ELF-1 (cell line): ENCODE data around the gene ASB15.

Source experiments
- DNase-seq: peaks from one replicate; pipeline ENCODE4 v3.0.0-alpha.2; 2016; ENCODE audit warnings: low read depth, low spot score

Gene ASB15

GRCh38 chr7:123635551-123636359 lies 34.1 kb downstream of the ASB15 start:
- no peak for DNase-seq

GRCh38 chr7:123637203-123637602 lies 35.6 kb downstream of the ASB15 start:
- DNase-seq = peak; percentile 57

- DNase-seq = no peak
These were observed 36.3 kb downstream of the ASB15 start for GRCh38 chr7:123637878-123638277.

GRCh38 chr7:123639631-123640030 lies 38.0 kb downstream of the ASB15 start:
- no peak for DNase-seq

GRCh38 chr7:123640583-123640982 lies 39.0 kb downstream of the ASB15 start:
- DNase-seq = no peak

- no peak for DNase-seq
These were observed 40.3 kb downstream of the ASB15 start for GRCh38 chr7:123641901-123642300.

GRCh38 chr7:123643495-123644441 lies 42.1 kb downstream of the ASB15 start:
- DNase-seq = peak; percentile 85

GRCh38 chr7:123645516-123645915 lies 43.9 kb downstream of the ASB15 start:
- no peak for DNase-seq

GRCh38 chr7:123647106-123647730 lies 45.6 kb downstream of the ASB15 start:
- DNase-seq = no peak

- DNase-seq = no peak
These were observed 48.3 kb downstream of the ASB15 start for GRCh38 chr7:123649964-123650363.

GRCh38 chr7:123650595-123650994 lies 49.0 kb downstream of the ASB15 start:
- DNase-seq = peak; percentile 48

- no peak for DNase-seq
These were observed 50.8 kb downstream of the ASB15 start for GRCh38 chr7:123652406-123652805.

GRCh38 chr7:123653162-123653561 lies 51.5 kb downstream of the ASB15 start:
- DNase-seq = no peak

GRCh38 chr7:123655614-123656013 lies 54.0 kb downstream of the ASB15 start, which contains the start of gene LMOD2:
Gene LMOD2, plus strand, starts transcription at chr7:123655866. Its CDS starts 98 bp downstream, at chr7:123655964.
- no peak for DNase-seq

- DNase-seq = no peak
These were observed 55.1 kb downstream of the ASB15 start for GRCh38 chr7:123656544-123657303.

- DNase-seq = no peak
These were observed 55.7 kb downstream of the ASB15 start for GRCh38 chr7:123657304-123657685.

GRCh38 chr7:123658023-123658422 lies 56.4 kb downstream of the ASB15 start:
- no peak for DNase-seq

GRCh38 chr7:123660514-123661354 lies 59.1 kb downstream of the ASB15 start:
- DNase-seq = peak; percentile 52

GRCh38 chr7:123661765-123662164 lies 60.1 kb downstream of the ASB15 start:
- no peak for DNase-seq

- no peak for DNase-seq
These were observed 60.7 kb downstream of the ASB15 start for GRCh38 chr7:123662293-123662692.
